PC-9 (cell line): Measurements from ENCODE around the gene TXNDC16.

Experiments used
- EZH2 ChIP-seq: fragments of 200-600 bp; sonication (generic); IDR thresholded peaks from 2 replicates; pipeline ENCODE4 v1.8.0; 2017; ENCODE audit warnings: antibody characterized with exemption, low read depth
- TF ChIP-seq, protein P1 (sequence below): fragments of 200-600 bp; sonication (generic); conservative IDR thresholded peaks from 2 replicates; pipeline ENCODE4 v1.6.1; 2017; ENCODE audit warnings: mixed run types, antibody characterized with exemption, mild to moderate bottlenecking, moderate library complexity

DNA sequence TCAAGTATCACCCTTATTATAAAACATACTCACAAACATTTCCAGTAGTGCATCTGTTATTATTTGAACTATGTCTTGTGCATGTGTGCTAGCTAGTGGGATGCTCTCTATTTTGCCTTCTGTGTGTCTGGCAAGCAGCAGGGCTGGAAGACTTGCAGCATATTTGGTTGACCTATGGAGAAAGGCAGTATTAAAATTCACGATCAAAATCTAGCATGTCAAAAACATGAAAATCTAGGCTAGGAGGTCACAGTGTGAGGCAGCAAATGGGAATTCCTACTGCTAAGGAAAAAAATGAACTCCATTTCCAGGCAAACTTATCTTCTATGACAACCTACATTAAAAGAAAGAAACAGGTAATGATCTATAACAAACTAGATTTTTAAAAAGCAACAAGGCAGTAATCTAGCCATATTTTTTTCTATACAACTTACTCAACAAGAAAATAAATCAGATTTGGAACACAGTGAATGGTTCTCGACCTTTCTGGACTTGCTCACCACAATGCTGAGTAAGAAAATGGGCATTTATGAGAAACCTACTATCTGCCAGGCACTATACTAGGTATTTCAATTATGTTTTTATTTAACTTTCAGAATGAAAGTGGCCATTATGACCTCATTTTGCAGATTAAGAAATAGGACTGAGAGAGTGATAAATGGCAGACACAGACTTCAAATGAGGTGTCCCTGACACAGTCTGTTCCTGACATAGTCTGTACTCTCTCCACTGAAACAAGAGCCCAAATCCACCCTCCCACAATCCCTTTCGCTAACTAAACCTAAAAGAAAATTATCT, 96.8 kb downstream of the TXNDC16 start:
- TF ChIP-seq, protein P1, sequence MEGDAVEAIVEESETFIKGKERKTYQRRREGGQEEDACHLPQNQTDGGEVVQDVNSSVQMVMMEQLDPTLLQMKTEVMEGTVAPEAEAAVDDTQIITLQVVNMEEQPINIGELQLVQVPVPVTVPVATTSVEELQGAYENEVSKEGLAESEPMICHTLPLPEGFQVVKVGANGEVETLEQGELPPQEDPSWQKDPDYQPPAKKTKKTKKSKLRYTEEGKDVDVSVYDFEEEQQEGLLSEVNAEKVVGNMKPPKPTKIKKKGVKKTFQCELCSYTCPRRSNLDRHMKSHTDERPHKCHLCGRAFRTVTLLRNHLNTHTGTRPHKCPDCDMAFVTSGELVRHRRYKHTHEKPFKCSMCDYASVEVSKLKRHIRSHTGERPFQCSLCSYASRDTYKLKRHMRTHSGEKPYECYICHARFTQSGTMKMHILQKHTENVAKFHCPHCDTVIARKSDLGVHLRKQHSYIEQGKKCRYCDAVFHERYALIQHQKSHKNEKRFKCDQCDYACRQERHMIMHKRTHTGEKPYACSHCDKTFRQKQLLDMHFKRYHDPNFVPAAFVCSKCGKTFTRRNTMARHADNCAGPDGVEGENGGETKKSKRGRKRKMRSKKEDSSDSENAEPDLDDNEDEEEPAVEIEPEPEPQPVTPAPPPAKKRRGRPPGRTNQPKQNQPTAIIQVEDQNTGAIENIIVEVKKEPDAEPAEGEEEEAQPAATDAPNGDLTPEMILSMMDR, result no peak
- TF ChIP-seq EZH2, result no peak
